Activated gamma-delta T cell treated with anti-CD3 and anti-CD28 coated beads, Interleukin-2, amount 50 U/mL, for 16 hours (primary cell): ENCODE data around the gene CLHC1.
"Not testable (repeated sequence)": the region's sequence is repeated elsewhere in the genome, so short reads cannot be mapped to it uniquely, and the experiment has no call there.

Experiments
- DNase-seq: peaks from one replicate; pipeline ENCODE4 v3.0.0-alpha.2; 2020; ENCODE audit warnings: low read depth

Gene CLHC1

DNA sequence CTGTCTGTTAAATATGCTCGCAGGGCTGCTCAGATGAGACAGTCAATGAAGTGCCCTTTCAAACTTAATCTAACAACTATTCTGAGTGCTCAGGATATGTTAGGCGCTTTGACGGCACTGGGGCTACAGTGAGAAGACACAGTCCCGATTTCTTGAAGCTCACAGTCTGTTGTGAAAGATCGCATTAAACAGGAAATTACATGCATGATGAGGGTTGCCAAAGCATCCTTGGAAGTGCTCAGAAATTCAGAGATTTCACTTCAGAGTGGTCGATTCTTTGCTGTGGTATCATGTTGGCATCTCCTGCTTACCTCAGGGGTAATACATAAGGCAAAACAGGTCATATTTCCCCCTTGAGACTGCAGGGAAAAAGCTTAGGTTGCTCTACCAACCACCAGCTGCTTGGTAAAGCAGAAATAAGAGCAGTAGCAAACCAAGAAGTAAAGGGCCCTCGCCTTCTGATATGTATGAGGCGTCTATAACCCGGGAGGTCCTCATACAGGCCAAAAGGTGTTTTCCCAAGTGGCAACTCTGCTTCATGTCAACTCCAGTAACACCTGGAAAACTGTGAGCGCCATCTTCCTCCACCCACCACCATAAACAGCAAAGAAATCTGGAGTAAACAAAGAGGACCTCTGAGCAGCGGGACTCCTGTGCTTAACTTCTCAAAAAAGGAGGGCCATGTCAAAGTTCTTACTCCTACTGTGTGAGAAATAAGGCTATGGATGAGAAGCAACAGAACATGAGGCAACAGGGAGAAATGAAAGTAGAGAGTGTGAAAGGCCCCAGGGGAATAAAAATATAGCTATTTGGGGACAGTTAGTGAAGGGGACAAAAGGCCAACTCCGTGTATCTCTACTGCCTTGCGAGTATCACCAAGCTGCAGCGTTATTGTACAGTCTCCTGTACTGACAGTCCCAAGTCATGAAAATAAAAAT lies 79.3 kb downstream of the CLHC1 start:
- DNase-seq = no peak

GRCh38 chr2:55151733-55152433 lies 80.2 kb downstream of the CLHC1 start:
- no peak for DNase-seq

GRCh38 chr2:55150834-55151233 lies 81.3 kb downstream of the CLHC1 start:
- DNase-seq = no peak

GRCh38 chr2:55148269-55148668 lies 83.8 kb downstream of the CLHC1 start:
- no peak for DNase-seq

- no peak for DNase-seq
These were observed 84.6 kb downstream of the CLHC1 start for GRCh38 chr2:55147531-55147930.

- DNase-seq = no peak
These were observed 85.1 kb downstream of the CLHC1 start for GRCh38 chr2:55147041-55147440.

DNA sequence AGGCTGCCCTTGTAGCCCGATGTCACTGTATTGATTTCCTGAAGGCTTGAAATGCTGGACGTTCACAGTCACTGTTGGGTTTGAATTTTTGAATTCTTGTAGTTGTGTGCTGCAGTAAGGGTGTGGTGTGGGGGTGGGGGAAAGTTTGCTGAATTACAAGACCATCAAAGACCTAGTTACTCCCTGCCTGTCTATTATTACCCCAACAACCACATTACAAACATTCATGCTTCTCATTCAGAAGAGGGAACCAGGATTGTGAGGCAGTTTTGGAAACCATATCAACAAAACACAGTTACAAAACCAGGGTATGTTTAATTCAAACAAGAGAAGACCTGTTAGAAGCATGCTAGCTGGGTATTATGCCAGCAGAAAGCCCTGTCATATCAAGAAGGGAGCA lies 85.8 kb downstream of the CLHC1 start:
- DNase-seq = no peak

DNA sequence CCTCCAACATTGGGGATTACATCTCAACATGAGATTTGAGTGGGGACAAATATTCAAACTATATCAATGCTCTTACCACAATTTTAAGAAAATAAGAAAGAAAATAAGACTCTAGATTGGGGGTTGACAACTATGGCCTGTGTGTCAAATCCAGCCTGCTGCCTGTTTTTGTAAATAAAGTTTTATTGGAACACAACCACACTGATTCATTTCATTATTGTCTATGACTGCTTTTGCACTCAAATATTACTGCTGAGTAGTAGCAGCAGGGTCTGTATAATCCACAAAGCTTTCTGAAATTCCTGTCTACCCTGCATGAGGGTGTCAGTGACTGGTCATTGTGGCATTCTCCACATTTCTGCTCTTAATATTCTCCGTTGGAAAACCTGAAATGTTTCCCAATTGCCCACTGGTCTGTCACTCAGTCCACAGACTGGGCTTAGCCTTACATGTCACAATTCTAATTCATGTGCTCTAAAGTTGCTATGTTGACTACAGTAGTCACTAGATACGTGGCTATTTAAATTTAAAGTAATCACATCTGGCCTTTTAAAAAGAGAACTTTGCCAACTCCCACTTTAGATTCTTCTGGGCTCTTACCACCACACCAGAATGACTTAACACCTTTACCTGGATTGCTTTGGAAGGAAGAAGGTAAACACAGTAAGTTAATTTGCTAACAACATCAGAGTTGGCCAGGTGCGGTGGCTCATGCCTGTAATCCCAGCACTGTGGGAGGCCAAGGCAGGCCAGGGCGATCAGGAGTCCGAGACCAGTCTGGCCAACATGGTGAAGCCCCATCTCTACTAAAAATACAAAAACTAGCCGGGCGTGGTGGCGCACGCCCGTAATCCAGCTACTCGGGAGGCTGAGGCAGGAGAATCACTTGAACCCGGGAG lies 86.9 kb downstream of the CLHC1 start:
- no peak for DNase-seq

DNA sequence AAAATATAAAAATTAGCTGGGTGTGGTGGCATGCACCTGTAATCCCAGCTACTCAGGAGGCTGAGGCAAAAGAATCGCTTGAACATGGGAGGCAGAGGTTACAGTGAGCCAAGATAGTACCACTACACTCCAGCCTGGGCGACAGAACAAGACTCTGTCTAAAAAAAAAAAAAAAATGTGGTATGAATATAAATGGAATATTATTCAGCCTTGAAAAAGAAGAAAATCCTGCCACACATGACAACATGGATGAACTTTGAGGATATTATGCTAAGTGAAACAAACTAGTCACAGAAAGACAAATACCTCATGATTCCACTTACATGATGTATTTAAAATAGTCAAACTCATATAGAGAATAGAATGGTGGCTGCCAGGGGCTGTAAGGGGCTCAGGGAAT lies 88.4 kb downstream of the CLHC1 start:
- not testable (repeated sequence) for DNase-seq

- no peak for DNase-seq
These were observed 89.6 kb downstream of the CLHC1 start for GRCh38 chr2:55142518-55142917.

GRCh38 chr2:55141572-55142413 lies 90.3 kb downstream of the CLHC1 start:
- no peak for DNase-seq

DNA sequence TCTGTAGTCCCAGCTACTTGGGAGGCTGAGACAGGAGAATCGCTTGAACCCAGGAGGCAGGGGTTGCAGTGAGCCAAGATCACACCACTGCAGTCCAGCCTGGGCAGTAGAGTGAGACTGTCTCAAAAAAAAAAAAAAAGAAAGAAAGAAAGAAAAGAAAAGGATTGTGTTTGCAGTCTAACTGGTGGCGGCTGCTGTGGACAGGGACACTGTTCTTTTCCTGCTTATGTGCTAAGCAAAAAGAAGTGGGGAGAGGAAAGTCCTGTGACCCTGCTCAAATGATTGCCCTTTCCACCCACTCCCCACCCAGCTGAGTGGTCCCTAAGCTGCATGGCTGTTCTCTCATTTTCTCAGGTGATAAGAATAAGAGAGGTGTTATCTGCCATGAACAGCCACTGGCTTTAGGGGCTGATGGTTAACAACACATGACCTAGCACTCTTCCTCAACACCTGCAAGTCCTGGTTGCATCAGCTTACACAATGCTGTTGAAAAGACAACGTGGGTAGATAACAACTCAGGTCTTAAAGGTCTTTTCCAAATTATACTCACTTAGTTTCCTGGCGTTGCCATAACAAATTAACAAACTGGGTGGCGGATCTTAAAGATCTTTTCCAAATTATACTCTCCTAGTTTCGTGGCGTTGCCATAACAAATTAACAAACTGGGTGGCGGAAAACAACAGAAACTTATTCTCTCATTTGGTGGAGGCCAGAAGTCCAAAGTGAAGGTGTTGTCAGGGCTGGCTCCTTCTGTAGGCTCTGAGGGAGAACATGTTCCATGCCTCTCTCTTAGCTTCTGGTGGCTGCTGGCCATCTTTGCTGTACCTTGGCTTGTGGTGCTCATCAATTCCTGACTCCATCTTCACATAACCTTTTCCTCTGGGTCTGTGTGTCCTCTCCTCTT lies 91.5 kb downstream of the CLHC1 start:
- no peak for DNase-seq

DNA sequence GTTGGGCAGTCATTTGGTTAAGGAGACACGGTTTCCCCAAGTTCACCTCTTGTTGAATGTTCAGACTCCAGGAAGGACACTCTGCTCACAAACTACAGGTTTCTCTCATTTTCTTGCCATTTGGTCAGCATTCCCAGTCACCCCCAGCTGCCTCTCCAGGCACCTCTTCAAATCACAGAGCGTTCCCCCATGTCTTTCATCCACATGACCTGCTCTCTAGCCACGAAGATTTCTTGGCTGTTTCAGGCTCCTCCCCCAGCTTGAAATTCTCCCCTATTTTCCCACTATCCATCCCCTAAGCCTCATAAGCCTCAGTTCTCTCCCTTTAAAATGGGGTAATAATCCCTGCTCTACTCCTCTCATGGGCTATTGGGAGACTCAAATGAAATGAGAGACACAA lies 92.8 kb downstream of the CLHC1 start:
- DNase-seq = no peak

DNA sequence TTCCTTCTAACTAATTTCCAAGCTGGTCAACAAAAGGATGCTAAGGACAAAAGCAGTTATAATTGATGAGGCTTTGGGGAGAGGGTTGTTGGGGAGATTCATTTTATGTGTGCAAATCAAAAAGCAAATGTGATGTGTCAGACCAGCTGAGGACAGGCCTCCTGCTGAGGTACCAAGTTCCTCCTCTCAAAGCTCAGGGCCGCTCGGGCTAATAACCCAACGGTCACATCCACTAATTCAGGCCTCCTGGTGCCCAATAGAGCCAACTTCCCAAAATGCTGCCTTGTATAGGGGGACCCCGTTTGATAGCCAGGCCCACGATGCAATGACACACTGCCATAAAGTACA lies 93.2 kb downstream of the CLHC1 start:
- no peak for DNase-seq

DNA sequence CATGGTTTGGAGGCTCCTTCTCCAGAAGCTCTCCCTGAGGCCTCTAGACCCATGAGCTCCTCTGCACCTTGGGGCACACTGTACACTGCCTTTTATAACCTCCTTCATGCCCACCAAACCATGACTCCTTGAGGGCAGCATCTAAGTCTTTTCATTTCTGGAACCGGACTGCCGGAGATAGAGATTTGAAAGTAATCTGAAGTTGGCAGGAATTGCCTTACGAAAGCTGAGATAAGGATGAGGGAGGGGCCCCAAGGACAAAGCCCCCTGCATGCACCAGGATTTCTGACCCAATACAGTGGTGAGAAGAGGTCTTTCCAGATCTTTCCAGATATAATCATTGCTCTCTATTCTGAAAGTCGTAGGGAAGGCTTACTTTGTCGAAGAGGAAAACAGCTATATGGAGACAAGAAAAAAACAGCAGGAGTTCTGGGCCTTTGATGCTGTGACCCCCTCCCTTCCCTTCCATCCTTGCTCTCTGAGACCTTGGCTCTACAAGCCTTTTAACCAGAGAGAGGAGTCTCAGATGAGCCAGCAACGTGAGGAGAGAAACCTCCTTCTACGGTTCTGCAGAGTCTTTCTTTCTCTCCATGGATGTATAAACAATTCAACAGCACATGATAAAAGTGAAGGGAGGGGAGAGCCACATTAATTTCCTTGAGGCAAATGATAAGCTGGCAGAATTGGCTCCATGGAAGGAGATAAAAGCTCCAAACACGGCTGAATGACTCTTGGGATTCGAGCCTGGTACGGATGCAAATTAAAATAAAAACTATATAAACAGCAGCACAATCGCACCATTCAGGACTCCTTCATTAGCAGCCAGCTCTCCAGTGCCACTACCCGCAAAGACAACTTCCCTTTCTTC lies 93.8 kb downstream of the CLHC1 start:
- no peak for DNase-seq

GRCh38 chr2:55137024-55137958 lies 94.8 kb downstream of the CLHC1 start:
- DNase-seq = no peak

DNA sequence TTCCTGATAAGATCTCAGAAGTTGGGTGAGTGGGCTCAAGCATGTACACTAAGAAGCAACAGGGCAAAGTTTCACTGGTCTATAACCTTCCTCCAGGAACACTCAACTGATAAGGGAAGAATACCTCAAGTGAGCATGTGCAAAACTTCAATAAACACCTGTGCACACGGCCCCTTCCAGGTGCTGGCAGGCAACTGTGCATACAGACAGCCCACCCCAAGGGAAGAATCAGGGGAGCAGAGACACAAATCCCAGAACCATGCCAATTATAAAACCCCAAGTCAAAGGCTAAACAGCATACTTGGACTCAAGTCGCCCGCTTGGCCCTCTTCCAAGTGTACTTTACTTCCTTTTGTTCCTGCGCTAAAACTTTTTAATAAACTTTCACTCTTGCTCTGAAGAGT lies 96.0 kb downstream of the CLHC1 start:
- DNase-seq = no peak

DNA sequence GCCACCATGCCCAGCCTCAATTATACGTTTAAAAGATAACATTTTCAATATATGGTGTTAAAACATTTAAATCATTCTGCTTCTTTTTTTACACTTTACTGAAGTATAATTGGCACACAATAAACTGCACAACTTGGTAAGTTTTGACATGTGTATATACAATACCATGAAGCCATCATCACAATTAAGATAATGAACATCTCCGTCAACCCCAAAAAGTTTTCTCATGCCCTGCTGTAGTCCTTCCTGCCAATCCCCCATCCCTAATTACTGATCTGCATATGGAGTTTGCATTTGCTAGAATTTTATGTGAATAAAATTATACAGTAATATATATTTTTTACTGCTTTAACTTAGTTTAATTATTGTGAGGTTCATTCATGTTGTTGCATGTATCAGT lies 96.6 kb downstream of the CLHC1 start:
- DNase-seq = no peak
